Kidney (tissue), 14 donors: ENCODE data around the gene SP8. TPM values are rescaled to one million over a fixed set of nuclear protein-coding genes. Genes with fewer than 3 reads are reported as not detected.
A peak's percentile ranks its signal among the peaks of the same experiment; 100 is the strongest.

ENCODE experiments used
- DNase-seq, 5 donors: peaks; one replicate each; pipeline ENCODE4 v3.0.0-alpha.2; 2013 to 2020
- FAIRE-seq: peaks from 2 replicates; lab custom pipeline; 2012; peaks lifted over from hg19 to GRCh38; lab: Jason Lieb, UNC
- H3K27ac ChIP-seq, 2 donors: one replicate each; pipeline ENCODE4 v1.7.0; 2013; ENCODE audit warnings: low read depth in 2 of 2, low read length in 2 of 2, inconsistent platforms in 1 of 2
- H3K27me3 ChIP-seq: one replicate; pipeline ENCODE4 v1.7.1; 2013; ENCODE audit warnings: low read length, inconsistent platforms; ENCODE audit not compliant: control insufficient read depth, insufficient read depth
- H3K36me3 ChIP-seq, 3 donors: one replicate each; pipeline versions ENCODE4 v1.7.0 to v1.7.1; 2013; ENCODE audit warnings: low read length in 3 of 3, control low read depth in 1 of 3, inconsistent platforms in 1 of 3; ENCODE audit not compliant: insufficient read depth in 3 of 3, control insufficient read depth in 2 of 3
- H3K4me1 ChIP-seq, 3 donors: one replicate each; pipeline versions ENCODE4 v1.7.0 to v1.7.1; 2013; ENCODE audit warnings: low read length in 3 of 3, inconsistent platforms in 1 of 3, low read depth in 1 of 3; ENCODE audit not compliant: control insufficient read depth in 2 of 3, insufficient read depth in 2 of 3
- H3K4me3 ChIP-seq, 3 donors: one replicate each; pipeline versions ENCODE4 v1.7.0 to v1.8.1; 2013; ENCODE audit warnings: low read length in 3 of 3, control low read depth in 1 of 3, inconsistent platforms in 1 of 3
- H3K9ac ChIP-seq, 3 donors: one replicate each; pipeline versions ENCODE4 v1.7.0 to v1.7.1; 2013; ENCODE audit warnings: low read length in 3 of 3, control low read depth in 1 of 3, inconsistent platforms in 1 of 3
- H3K9me3 ChIP-seq, 3 donors: one replicate each; pipeline versions ENCODE4 v1.7.0 to v1.7.1; 2013; ENCODE audit warnings: low read length in 3 of 3, control low read depth in 1 of 3, inconsistent platforms in 1 of 3; ENCODE audit not compliant: control insufficient read depth in 2 of 3, insufficient read depth in 1 of 3
- intact Hi-C: fragments of 100-400 bp; cut with DNase I; formaldehyde crosslinking; loops from one replicate; pipeline ENCODE4 v1.11.1; 2022
- polyA plus RNA-seq: library from polyadenylated mRNA; stranded (reverse); fragments of 350-450 nt; fragmentation: Illumina TruSeq; extraction: RNeasy Lipid Tissue Mini Kit (QIAGEN cat#74804); gene quantifications from one replicate; pipeline ENCODE4 v1.2.3, GENCODE V29; 2014; ENCODE audit warnings: low read depth, low replicate concordance; ENCODE audit not compliant: insufficient read depth
- total RNA-seq: library from RNA; stranded (reverse); fragmentation: NEBNext Ultra II Directional; extraction: Animal tissue kit (Norgen Biotek cat#: 25700); gene quantifications from one replicate; pipeline ENCODE4 v1.2.1, GENCODE V29; 2021
- TF ChIP-seq, protein P1 (sequence below): IDR thresholded peaks from 3 replicates; pipeline ENCODE4 v1.5.1; 2012; ENCODE audit warnings: mild to moderate bottlenecking, moderate library complexity, borderline replicate concordance; ENCODE audit not compliant: insufficient read depth; ENCODE audit errors: extremely low read depth
- donor health status: control.
- donor health status: control.
- donor health status: control.
- donor health status: control.
- donor health status: control.
- donor health status: DM: yes; HTN: yes; CAD: no.
- donor health status: Normal renal cell carcinoma (clear cell type).

The SP8 gene
- total and polyA plus RNA-seq, 2 donors from 2014 or later = not detected

DNA sequence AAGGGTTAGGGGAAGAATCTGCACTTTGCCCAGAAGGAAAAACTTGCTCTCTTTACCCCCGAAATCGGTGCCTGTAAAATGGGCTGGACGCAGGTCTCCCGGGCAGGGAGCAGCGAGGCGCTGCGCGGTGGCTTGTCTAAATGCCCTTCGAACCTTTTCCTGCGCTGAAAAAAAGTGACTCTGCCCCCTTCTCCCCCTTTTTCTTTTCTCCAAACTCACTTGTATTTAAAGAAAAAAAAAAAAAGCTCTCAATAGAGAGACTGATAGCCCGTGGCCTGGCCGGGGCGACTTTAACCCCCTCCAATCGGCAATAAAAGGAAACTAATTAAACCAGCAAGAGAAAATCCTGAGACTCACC lies 286 bp downstream of the SP8 start:
- FAIRE-seq = no peak
- Histone ChIP-seq H3K4me3 (peak overlapping the region in 1 of 3 donors; percentile 17), H3K4me1 (peaks cover 0 to 2% (median 0%) of the 10 kb centered on the region in 3 donors), H3K27ac (no peak overlapping the region), H3K36me3 (no peaks in the 10 kb centered on the region), H3K9ac (no peak overlapping the region), H3K9me3 (peaks cover 0 to 4% (median 0%) of the 10 kb centered on the region in 3 donors), H3K27me3 (peaks cover 78% of the 10 kb centered on the region)
- intact Hi-C loops = no loop called here
- TF ChIP-seq, protein P1, sequence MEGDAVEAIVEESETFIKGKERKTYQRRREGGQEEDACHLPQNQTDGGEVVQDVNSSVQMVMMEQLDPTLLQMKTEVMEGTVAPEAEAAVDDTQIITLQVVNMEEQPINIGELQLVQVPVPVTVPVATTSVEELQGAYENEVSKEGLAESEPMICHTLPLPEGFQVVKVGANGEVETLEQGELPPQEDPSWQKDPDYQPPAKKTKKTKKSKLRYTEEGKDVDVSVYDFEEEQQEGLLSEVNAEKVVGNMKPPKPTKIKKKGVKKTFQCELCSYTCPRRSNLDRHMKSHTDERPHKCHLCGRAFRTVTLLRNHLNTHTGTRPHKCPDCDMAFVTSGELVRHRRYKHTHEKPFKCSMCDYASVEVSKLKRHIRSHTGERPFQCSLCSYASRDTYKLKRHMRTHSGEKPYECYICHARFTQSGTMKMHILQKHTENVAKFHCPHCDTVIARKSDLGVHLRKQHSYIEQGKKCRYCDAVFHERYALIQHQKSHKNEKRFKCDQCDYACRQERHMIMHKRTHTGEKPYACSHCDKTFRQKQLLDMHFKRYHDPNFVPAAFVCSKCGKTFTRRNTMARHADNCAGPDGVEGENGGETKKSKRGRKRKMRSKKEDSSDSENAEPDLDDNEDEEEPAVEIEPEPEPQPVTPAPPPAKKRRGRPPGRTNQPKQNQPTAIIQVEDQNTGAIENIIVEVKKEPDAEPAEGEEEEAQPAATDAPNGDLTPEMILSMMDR = no peak
- peak in 2 of 5 donors; percentile 18 to 44 for DNase-seq

GRCh38 chr7:20786049-20786412 lies 655 bp downstream of the SP8 start:
- Histone ChIP-seq H3K4me3 (no peak overlapping the region), H3K36me3 (no peaks in the 10 kb centered on the region), H3K27ac (no peak overlapping the region), H3K9me3 (peaks cover 0 to 4% (median 0%) of the 10 kb centered on the region in 3 donors), H3K4me1 (peaks cover 0 to 2% (median 0%) of the 10 kb centered on the region in 3 donors), H3K27me3 (peaks cover 78% of the 10 kb centered on the region), H3K9ac (no peak overlapping the region)
- DNase-seq = peak in 1 of 5 donors; percentile 53
- intact Hi-C loops = no loop called here
- TF ChIP-seq, protein P1 = no peak
- FAIRE-seq = no peak

DNA sequence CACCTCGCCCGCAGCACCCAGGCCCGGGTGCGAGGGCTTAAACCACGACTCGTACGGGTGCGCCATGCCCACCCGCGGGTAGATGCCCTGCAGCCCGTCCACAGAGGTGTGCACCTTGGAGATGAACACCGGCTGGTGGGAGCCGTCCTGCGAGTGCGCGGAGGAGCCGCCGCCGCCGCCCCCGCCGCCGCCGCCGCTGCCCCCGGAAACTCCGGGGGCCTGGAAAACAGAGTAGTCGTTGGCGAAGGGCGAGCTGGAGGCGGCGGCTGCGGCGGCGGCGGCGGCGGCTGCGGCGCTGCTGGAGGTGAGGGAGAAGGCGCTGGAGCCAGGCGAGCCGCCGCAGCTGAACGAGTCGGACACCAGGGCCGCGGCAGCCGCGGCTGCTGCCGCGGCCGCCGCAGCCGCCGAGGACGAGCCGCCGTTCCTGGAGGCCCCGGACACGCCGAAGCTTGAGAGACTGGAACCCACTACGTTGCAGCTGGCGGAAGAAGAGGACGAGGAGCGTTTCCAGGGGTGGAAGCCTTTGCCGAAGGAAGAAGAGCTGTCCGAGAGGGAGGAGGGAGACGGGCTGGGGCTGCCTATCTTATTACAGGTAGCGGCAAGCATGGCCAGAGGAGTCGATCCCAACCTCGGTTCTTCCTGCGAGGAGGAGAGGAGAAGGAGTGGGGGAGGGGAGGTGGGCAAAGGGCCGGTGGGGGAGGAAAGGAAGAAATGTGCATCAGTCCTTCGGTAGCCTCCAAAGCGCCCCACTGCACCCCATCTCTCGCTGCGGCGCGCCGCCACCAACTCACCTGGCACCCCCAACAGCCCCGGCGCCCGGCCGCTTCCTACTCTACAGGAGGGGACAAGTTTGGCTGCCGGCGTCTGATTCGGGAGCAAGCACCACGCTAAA lies 1.3 kb downstream of the SP8 start:
- Histone ChIP-seq H3K36me3 (no peaks in the 10 kb centered on the region), H3K4me3 (no peak overlapping the region), H3K9ac (no peak overlapping the region), H3K27ac (no peak overlapping the region), H3K27me3 (peaks cover 78% of the 10 kb centered on the region), H3K4me1 (peaks cover 0 to 2% (median 0%) of the 10 kb centered on the region in 3 donors), H3K9me3 (peaks cover 0 to 4% (median 0%) of the 10 kb centered on the region in 3 donors)
- DNase-seq (peak in 4 of 5 donors; percentile 53 to 70 (median 54)), FAIRE-seq (no peak)
- TF ChIP-seq, protein P1 = no peak
- intact Hi-C loops = no loop called here
